Tongue (tissue), 2 donors: Measurements from ENCODE around the gene CYP27C1. TPM values are rescaled to one million over a fixed set of nuclear protein-coding genes. Genes with fewer than 3 reads are reported as not detected.
"Not testable (repeated sequence)": the region's sequence is repeated elsewhere in the genome, so short reads cannot be mapped to it uniquely, and the experiment has no call there.

ENCODE experiments used
- DNase-seq: peaks from one replicate; pipeline ENCODE4 v3.0.0-alpha.2; 2015
- total RNA-seq: library from RNA; depleted of rRNA; stranded (reverse); fragments of >200 nt; gene quantifications from one replicate; pipeline ENCODE4 v1.2.3, GENCODE V29; 2014

Gene CYP27C1
- total RNA-seq, 1 donor from 2014 or later: 4.4 TPM

DNA sequence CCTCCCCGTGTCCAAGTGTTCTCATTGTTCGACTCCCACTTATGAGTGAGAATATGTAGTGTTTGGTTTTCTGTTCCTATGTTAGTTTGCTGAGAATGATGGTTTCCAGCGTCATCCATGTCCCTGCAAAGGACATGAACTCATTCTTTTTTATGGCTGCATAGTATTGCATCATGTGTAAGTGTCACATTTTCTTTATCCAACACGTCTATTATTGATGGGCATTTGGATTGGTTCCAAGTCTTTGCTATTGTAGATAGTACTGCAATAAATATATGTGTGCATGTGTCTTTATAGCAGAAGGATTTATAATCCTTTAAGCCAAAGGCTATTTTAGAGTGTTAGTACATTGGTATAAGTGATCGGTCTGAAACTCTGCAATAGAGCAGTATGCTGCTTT is 4.0 kb upstream of the CYP27C1 start:
- DNase-seq: not testable (repeated sequence)

DNA sequence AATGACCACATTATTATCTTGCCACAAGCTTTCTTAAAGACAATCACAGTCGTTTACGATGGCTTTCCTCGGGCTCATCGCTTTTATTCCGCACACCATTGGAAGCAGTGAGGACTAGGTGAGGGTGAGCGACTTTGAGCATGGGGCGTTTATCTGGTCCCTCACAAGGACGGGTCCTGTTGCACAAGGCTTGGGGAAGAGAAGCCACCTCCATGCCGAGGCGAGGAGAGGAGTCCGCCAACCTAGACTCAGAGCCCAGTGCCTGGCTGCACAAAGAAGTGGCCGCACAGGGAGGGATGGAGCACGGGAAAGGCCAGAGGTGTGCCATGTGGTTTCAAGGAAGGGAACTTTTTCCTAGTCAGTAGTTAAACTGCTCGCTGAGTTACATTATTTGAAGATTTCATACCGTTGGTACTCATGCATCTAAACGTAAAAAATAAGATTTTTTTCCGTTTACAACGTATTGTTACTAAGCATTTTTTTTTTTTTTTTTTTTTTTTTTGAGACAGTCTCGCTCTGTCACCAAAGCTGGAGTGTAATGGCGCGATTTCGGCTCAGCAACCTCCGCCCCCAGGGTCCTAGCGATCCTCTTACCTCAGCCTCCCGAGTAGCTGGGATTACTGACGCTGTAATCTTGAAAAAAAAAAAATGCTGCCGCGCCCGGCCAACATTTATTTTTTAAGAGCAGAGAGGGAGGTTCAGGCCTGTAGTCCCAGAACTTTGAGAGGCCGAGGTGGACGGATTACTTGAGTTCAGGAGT is 849 bp upstream of the CYP27C1 start:
- DNase-seq: peak; percentile 46

DNA sequence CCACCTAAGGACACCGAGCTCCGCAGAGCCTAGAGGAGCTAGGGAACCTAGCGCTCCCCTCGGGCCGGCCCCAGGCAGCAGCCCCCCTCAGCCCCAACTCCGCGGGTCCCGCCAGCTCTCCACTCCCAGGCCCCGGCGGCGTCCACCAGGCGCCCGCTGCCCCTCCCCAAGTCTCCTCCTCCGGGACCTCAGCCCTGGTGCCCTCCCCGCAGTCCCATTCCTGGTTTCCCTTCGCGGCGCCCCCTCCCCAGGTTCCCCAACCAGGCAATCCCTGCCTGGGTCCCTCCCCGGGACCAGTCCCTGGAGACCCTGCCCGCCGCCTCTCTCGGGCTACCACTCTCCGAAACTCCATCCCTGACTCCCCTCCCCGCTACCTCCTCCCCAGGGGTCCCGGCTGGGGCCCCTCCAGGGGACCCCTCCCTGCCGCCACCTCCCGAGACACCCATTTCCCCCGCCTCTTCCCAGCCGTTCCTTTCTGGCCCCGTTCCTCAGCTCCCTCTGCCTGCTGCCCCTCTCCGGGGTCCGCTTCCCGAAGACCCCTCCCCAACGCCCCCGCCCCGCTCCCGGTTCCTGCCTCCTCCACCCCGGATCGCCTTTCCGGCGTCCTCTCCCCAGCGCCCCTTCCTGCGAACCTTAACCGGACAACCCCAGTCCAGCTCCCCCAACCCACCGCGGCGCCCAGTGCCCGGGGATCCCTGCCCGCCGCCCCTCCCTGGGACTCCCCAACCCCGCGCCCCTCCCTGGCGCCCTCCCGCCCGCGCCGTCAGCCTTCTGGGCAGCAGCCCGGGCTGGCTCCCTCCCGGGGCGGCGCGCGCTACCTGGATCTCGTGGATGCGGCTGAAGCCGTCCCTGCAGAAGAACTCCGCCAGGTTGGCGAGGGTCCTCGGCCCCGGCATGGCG is 678 bp downstream of the CYP27C1 start:
- DNase-seq: peak; percentile 73

- DNase-seq: no peak
Measured at GRCh38 chr2:127218812-127219170, 1.3 kb downstream of the CYP27C1 start.

DNA sequence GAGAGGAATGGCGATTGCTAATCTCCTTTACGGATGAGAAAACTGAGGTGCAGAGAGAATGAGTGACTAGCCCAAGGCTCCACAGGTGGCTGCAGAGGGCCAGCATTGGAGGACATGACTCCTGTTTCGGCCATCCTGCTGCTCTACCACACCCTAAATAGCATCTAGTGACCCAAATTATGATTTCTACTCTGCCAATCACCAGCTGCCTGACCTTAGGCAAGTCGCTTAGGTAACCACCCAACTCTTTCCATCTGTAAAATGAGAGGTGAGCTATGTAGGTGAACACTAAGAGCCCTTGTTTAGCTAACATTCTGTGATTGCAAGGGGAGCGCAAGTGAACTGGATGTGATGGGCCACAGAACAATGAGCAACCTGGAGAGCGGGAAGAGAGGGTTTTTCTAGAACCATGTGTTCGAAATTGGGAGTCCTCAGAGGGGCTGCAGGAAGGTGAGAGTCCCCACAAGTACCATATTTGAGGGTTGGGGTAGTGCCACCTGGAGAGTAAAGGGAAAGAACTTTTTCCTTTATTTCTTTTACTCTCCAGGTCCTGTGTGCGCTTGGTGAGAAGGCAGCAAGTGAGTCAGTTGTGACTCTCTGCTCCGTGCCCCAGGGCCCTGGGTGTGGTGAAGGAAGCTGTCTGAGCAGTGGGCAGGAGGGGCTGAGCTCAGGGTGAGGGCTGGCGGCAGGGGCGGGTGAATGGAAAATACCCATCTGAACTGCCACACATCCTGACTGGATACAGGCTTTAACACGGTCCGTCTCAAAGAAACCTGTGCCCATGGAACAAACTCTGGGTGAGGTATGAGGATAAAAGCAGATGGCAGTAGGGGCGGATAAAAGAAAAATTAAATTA is 2.4 kb downstream of the CYP27C1 start:
- DNase-seq: peak; percentile 45

DNA sequence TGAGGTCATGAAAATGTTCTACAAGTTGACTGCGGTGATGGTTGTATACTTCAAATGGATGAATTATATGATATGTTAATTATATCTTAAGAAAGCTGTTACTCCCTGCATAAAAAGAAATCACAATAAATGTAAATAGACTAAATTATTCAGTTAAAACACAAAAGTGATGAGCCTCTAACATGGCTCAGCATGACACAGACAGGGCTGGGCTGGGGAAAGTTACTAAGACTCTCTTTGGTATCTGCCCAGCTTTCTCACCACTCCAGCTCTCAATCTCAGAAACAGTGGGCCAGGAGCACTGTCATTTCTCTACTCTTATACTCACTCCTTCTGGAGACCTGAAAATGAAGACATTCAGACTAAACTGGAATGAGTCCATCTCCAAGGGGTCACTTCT is 3.5 kb downstream of the CYP27C1 start:
- DNase-seq: no peak

GRCh38 chr2:127216095-127216494 is 4.0 kb downstream of the CYP27C1 start:
- no peak for DNase-seq

DNA sequence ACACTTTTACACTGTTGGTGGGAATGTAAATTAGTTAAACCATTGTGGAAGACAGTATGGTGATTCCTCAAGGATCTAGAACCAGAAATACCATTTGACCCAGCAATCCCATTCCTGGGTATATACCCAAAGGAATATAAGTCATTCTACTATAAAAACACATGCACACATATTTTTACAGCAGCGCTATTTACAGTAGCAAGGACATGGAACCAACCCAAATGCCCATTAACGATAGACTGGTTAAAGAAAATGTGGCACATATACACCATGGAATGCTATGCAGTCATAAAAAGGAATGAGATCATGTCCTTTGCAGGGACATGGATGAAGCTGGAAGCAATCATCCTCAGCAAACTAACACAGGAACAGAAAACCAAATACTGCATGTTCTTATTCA is 5.9 kb downstream of the CYP27C1 start:
- DNase-seq: not testable (repeated sequence)

- DNase-seq: peak; percentile 88
Measured at GRCh38 chr2:127208313-127208712, 11.8 kb downstream of the CYP27C1 start.

GRCh38 chr2:127205218-127206125 is 14.6 kb downstream of the CYP27C1 start:
- DNase-seq: no peak

GRCh38 chr2:127201452-127201851 is 18.6 kb downstream of the CYP27C1 start:
- DNase-seq: no peak

DNA sequence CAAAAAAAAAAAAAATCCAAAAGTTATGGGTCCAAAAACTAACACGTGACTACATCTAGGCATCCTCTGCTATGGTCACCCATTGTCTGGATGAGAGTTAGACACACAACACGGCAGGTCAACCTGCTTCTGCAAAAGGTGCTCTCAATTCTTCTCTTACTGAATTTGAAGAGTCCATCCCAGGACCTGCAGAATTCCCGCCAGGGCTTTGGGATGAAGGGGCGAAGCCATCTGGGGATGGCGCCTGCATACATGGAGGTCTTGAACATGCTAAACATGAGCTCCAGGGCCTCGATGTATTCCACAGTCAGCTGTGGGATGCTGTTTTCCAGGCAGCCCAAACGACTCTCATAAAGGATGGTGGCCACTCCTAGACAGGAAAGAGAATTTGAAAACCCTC is 19.1 kb downstream of the CYP27C1 start:
- DNase-seq: no peak

- DNase-seq: no peak
Measured at GRCh38 chr2:127199223-127199622, 20.9 kb downstream of the CYP27C1 start.

DNA sequence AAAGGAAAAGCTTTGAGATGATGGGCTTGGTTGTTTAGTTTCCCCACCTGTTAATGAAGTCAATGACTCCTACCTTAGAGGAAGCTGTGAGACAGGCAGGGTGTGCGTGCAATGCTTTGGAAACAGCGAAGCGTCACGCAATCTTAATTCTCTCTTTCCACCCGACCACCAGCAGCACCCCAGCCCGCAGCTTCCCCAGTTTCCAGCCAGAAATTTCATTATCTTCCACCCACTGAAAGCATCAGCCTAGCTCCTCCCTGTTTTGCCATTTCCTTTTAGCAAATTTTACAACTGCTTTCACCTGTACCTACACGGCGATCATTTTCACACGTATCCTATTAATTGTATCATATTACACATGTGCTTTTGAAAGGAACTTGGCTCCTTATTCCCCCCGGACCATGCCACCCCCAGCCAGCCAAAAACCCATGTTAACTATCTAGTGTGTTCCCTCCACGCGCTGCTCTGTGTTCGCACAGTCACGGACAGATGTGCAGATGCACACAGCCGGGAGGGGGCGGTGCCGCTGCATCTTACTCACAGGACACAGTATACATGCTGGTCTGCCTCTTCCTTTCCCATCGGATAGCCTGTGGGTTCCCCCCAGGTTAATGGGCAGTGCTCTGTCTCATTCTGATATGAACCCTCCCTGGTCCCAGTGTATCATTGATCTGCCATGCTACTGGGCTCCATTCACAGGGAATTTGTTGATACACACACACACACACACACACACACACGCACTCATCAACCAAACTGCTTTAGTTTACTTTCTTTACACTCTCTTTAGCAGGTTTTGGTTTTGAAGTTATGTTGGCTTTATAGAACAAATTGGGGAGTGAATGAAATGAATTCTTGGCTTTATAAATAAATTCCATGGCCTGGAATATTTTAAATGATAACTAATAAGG is 22.4 kb downstream of the CYP27C1 start:
- peak; percentile 67 for DNase-seq

DNA sequence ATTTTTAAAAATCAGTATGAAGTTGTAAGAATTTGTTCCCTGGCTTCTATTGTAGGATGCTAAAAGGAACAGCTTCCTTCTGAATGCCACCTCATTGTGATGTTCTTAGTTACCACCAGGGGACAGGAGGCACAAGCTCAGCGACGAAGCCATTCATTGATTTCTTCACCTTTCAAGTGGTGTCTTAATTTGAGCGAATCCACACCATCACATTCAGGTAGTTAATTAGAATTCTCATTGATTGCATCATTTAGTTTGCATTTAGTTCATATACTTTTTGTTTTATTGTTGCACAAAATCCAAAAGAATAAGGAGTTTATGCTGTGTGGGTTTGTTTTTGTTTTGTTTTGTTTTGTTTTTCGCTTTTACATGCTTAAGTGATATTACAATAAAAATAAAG is 23.1 kb downstream of the CYP27C1 start:
- no peak for DNase-seq

DNA sequence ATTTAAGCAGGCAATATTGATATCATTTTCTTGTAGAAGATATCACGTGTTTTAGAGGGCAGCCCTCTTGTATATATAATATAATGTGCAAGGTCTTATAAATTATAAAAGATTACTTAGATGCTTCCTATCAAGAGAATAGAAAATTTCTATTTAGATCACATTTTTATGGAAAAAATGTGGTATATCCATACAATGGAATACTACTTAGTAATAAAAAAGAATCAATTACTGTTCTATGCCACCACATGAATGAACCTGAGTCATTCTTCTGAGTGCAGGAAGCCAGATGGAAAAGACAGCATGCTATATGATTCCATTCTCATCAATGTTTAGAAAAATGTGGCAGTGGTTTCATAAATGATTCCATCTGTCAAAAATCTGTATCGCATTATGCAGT is 23.6 kb downstream of the CYP27C1 start:
- no peak for DNase-seq

GRCh38 chr2:127195140-127196074 is 24.7 kb downstream of the CYP27C1 start:
- DNase-seq: no peak

DNA sequence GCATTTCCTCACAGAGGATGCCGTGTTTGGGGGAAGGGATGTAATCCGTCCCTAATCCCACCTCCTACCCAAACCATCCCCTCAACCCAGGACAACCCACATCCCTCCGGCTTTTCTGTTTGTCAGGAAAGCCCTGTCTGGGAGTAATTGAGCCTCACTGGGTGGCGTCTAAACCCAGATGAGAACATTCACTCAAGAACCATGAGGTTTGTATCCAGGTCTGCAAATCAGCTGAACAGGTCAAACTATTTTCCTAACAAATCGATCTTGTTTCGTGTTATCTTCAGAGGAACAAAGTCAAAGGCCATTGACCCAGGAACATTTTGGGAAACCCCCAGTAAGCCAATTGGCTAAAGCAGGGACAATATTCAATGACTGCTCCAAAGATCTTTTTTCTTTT is 25.7 kb downstream of the CYP27C1 start:
- no peak for DNase-seq

DNA sequence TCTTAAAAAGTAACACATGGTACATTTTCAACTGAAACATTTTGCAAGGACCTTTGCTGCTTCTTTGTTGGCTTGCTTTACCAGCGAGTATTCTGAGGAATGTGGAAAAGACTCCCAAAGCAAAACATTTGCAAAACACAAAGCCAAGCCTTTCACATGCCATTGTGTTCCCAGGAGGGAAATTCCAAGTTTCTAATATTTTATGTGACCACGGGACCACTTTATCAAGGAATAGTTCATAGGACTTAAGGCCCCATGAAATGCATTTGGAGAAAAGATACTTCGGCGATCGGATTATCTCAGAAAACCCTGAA is 26.2 kb downstream of the CYP27C1 start:
- no peak for DNase-seq
